ENCODE results near the gene PEX7. TPM values are rescaled to one million over a fixed set of nuclear protein-coding genes. Genes with fewer than 3 reads are reported as not detected.
A peak's percentile ranks its signal among the peaks of the same experiment; 100 is the strongest.

PEX7 gene, protein sequence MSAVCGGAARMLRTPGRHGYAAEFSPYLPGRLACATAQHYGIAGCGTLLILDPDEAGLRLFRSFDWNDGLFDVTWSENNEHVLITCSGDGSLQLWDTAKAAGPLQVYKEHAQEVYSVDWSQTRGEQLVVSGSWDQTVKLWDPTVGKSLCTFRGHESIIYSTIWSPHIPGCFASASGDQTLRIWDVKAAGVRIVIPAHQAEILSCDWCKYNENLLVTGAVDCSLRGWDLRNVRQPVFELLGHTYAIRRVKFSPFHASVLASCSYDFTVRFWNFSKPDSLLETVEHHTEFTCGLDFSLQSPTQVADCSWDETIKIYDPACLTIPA
- total RNA-seq: 10 to 100 TPM in 1 of 2 donors, 1 to 10 TPM in 1; 9.0 to 11.0 TPM
- long read RNA-seq, transcript PEX7-201 (10 exons, 1,464 nt): major isoform, 5 of 6 reads
- long read RNA-seq, partial matches to known transcripts: 0 of 6 reads
- long read RNA-seq, other reads (novel, unspliced or antisense): 1 of 6 reads

DNA sequence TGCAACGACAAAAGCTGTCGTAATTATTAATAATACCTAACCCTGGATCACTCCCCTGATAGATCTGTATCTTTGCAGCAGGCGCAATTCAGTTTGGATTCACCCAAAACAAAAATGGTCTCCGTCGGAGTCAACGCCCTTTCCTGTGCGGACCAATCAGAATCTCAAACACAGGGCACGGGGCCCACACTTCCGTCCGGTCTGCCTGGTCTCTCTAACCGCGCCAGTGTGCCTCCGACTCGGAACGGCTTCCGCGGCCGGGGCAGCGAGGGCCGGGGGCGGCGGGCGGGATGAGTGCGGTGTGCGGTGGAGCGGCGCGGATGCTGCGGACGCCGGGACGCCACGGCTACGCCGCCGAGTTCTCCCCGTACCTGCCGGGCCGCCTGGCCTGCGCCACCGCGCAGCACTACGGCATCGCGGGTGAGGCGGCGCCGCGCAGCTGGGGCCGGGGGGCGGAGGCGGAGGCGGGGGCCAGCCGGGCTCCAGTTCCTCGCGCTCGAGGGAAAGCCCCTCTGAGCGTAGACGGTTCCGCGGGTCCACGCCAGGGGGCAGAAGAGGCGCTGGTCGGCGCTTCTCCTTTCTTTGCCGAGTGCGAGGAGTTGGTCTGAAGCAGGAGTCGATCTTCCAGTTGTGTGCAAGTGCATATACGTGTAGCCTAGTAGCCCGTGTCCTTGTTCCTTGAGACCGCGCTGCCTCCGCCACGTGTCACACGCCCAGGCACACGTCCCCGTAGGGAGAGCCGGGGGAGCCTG is at the start of gene PEX7:
Gene PEX7 (plus strand): TSS at position 217 of the 752 bp plus-strand sequence. CDS start 74 bp downstream, at position 291.
- DNase-seq (peak; percentile 91), ATAC-seq (peak; percentile 94)
- intact Hi-C loops (cut with DNase I, micrococcal nuclease): no loop called here

DNA sequence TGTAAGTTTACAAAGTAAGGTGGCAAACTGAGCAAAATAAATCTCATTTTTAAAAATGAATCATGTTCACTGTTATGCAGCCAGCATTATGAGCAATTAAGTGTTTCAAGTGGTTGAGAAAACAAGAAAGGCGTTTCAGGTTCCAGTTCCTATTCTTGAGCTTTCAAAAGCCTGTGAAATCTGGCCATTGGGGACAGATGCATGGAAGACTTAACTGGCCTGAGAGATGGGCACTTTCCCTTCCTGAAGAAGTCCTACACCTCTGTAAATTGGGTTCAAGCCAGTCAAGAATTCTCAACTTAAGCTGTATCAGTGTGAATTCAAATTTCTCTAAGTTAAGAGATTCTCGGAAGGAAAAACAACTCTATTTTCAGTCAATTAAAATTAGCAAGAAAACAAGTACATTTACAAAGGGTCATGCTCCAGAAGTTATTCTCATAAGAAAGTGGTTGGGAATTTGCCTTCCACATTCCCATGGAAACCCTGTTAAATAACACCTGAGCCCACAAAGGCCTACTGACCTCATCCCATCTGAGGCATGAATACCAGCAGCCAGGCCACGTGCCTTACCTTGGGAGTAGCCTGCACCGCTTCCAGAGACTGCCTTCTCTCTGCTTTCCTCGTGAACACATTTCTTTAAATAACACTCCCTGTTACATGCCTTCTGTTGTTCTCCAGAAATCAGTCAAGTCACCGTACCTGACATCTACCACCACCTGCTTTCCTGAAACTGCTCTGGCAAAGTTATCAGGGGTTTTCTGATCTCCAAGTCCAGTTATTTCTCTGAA is 49.5 kb upstream of the PEX7 start:
- no peak for ATAC-seq
- intact Hi-C loops (cut with DNase I, micrococcal nuclease): no loop called here
- no peak for DNase-seq

DNA sequence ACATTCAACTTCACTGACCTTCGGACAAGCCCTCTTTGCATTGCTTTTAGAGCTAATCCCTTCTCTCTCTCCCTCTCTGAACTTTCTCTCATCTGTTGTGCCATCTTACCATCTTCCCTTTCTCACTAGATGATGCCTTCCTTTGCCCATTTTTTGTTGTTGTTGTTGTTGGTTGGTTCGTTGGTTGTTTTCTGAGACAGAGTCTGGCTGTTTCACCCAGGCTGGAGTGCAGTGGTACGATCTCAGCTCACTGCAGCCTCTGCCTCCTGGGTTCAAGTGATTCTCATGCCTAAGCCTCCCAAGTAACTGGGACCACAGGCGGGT is 49.0 kb upstream of the PEX7 start:
- intact Hi-C loops (cut with DNase I, micrococcal nuclease): no loop called here
- ATAC-seq (no peak), DNase-seq (no peak)

DNA sequence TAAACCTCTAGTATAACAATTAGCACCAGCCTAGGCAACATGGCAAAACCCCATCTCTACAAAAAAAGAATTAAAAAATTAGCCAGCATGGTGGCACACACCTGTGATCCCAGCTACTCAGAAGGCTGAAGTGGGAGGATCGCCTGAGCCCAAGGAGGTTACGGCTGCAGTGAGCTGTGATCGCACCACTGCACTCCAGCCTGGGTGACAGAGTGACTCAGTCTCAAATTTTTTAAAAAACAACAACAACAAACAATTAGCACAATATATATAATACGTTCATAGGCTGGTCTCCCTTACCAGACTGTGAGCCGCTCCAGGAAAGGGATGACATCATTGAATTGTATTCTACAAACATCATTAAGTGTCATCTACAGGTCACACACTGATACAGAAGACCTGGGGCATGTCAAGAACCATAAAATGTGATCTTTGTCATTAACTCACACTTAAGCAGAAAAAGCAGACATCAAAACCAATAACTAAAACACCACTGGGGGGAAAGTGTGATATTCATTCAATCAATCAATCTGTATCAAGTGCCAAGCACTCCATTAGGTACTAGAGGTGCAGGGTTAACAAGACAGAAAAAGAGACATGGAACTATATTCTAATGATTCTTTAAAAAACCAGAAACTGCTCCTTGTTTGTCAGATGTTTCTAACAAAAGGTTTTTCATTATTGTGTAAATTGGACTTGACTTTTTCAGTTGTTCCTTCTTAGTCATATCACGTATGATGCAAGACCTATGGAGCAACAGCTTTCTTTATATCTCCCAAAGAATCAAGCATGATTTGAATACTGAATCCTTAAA is 48.0 kb upstream of the PEX7 start:
- intact Hi-C loops (cut with DNase I, micrococcal nuclease): no loop called here
- peak; percentile 48 for ATAC-seq
- DNase-seq: no peak

DNA sequence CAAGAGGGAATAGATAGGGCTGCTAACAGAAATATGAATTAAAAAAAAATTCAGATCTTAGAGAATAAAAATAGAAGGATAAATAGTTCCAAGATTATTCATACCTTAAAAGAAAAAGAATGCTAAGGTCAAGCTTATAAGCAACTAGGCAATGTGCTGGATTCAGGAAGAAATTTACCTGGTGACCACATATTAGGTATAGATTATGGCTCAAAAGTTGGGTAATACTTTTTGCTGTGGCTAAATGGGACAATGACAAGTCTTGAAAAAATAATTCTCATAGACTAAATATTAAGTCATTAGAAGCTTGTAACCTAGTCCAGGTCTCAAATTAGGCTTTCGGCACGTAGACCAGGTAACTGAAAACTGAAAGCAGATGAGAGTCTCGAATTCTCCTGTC is 47.3 kb upstream of the PEX7 start:
- no peak for DNase-seq
- ATAC-seq: no peak

DNA sequence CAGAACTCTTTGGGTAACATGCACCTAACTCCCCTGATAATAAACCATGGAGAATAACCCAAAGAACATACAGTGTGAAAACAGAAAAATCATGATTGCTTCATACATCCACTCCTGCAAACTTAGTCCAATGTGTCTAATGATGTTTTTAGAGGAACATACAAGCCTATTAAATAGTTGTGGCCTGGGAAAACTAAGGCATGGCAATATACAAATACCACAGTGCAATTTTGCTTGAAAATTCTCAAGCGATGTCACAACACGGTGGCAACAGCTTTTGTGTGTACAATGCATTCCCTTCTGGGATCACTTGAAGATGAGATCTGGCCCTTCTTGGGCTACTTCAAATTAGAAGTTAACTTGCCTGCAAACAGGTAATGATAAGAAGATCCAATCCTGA is 46.8 kb upstream of the PEX7 start:
- intact Hi-C loops (cut with DNase I, micrococcal nuclease): no loop called here
- DNase-seq: no peak
- no peak for ATAC-seq

More for the DNA sequence above, 47.3 kb upstream of the PEX7 start:
- intact Hi-C loops (cut with DNase I, micrococcal nuclease): no loop called here

DNA sequence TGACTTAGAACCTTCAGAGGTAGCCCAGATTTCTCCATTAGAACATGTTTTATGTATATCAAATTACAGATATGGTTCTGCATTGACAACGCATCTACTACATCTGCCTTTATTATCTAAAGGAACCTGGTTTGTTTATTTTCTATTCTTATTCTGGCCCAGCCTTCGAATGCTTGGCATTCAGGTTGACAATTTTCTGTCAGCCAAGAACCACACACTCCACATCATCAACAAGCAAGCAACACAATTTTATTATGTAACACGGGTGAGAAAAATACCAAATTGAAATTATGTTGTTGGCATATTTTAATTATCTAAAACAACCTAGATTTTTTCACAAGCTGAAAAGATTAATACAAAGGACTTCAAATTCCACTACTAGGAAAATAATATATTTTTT is 44.7 kb upstream of the PEX7 start:
- ATAC-seq (no peak), DNase-seq (no peak)
- intact Hi-C loops (cut with DNase I, micrococcal nuclease): no loop called here

DNA sequence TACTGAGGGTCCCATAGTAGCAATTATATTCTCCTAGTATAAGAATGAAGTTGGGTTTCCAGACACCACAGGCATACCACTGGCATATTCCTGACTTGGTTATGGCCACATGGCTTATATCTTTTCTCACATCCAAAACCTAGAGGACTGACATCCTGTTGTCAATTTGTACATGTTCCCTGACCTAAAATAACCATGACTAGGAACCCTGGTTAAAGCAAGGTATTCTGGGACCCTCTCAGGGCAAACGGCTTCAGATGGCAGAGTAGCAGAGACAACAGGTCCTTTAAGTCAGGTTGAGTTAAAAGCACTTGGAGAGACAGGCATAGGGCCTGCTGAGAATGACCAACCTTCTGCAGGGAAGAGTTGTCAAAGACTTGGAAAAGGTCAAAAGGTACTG is 42.7 kb upstream of the PEX7 start:
- ATAC-seq (no peak), DNase-seq (no peak)
- intact Hi-C loops (cut with DNase I, micrococcal nuclease): no loop called here

DNA sequence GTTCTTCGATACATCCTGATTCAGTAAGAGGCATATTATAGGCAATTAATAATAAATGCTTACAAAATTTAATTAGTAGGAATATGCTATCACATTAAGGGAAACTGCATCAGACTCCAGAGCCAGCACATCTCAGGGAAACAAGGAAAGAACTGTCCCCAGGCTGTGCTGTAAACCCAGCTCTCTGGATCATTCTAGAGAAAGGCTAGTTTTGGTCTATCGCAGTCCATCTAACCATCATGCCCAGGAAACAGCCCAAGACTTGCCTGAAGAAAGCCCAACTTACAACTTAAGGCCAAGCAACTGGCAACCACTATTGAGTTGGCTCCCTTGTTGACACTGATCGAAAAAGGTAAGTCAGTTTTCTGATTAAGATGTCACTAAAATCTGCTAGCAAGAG is 41.4 kb upstream of the PEX7 start:
- intact Hi-C loops (cut with DNase I, micrococcal nuclease): no loop called here
- DNase-seq (no peak), ATAC-seq (no peak)

DNA sequence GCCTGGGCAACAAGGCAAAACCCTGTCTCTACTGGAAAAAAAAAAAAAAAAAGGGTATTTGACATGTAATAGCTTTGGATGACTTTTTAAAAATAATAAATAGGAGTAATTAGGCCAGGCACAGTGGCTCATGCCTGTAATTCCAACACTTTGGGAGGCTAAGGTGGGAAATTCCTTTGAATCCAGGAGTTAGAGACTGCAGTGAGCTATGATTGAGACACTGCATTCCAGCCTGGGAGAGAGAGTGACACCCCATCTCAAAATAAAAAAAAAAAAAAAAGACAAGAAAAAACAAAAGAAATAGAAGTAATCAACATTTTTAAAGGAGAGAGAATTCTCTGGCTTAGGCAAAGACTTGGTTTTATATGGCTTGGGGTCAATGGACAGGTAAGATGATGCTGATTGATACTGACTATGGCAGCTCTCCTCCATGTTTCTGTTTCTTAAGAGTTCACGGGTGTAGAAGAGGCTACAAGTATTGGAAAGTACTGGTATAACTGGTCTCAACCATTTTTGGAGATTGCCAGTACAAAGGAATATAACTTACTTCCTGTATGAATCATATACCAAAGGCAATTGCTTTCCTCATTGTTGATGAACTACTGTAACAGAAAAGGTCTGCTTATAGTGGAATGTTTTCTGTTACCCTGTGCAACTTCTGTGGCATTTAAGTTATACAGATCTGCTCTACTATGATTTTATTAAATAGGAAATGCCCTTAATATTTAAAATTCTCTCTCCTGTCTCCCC is 40.2 kb upstream of the PEX7 start:
- ATAC-seq (peak; percentile 76), DNase-seq (no peak)
- intact Hi-C loops (cut with DNase I, micrococcal nuclease): no loop called here

DNA sequence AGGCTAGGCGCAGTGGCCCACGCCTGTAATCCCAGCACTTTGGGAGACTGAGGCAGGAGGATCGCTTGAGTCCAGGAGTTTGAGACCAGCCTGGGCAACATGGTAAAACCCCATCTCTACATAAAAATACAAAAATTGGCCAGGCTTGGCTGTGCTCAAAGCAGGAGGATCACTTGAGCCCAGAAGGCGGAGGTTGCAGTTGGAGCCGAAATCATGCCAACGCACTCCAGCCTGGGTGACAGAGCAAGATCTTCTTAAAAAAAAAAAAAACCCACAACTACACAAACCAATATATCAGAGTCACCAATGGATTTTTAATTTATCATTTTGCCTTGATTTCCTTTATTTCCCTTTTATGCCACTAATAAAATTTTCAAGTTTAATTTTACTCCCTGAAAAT is 39.4 kb upstream of the PEX7 start:
- ATAC-seq: no peak
- no peak for DNase-seq
- intact Hi-C loops (cut with DNase I, micrococcal nuclease): no loop called here

DNA sequence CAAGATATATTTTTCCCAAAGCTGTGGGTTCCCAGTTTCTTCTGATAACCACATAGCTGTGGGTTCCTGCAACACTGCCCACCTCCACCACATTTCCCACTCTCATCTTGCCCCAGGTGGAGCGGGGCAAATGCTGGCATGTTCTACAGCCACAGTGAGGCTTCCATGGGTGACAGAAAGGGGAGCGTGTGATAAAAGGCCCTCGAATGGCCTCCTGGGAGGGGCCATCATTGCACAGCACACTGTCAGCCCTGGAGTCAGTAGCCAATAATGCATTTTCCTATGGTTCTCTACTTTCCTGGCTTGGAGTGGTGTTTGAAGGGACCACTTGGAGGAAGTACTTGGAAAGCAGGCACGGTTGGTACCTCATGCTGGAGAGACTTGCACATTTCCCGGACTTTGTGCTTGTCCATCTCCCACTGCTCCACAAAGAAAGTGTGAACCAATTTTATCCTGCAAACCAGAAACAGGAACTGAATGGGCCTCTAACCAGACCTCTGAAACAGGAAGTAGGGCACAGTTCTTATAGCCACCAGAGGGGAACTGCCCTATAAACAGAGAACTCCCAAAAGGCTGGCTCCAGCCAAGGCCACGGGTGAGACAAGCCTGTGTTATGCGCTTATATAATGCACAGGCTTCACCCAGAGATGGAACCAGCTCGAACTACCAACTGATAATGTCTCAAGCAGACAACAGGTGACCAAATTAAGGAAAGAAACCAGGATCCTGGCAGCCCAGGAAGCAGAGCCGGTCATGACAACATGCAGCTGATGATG is 38.7 kb upstream of the PEX7 start:
- peak in 1 of 2 donors; percentile 45 for DNase-seq
- intact Hi-C loops (cut with DNase I, micrococcal nuclease): no loop called here
- peak; percentile 66 for ATAC-seq

DNA sequence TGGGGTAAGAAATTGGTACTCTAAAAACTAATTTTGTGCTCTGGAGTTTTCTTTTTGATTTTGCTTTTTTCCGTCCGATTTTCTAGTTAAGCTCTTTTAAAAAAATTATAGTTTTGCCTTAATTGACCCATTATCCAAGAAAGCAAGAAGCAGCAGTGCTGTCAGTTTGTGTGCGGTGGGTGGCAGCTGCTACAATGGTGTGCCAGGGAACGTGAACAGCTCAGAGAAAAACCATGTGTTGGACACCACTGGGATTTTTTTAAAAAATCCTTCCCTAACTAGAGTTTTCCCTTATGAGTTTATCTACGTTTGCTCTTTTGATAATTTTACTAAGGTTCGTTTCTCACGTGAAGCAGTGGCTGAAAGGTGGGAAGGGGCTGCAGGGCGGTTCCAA is 38.1 kb upstream of the PEX7 start:
- no peak for DNase-seq

DNA sequence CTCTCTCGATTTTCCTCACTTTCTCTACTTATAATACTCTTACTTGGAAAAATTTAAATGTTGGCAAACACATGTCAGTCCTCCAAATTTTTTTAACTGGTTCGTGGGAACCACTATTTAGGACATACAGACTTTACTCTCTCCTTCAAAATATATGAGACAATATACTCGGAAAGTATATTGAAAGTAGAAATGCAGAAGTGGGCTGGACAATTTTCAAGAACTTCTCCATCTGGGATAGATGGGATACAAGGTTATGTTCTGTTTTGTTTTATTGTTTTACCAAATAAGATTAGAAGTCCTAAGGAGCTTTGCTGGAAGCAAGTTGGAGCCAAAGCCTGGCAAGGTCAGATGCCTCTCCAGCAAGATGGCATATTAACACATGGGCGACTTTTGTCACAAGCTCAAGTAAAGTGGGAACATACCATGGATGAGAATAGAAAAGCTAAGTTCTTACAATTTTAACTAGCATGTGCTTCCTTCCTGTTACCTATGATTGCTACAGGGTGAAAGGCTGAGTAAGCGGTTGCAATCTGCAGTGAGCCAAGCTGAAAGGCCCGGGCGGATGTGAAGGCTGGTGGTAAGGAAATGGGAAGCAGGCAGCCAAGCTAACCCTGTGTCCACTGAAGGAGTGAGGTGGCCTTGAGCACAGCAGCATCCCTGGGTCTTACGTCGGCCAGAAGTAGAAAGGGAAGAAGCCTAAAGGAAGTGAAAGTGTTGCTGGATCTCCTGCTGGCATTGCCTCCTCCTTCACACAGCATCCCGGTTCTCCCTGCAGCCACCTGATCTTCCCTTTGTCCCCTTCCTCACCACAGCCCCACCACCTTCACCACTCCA is 37.3 kb upstream of the PEX7 start:
- ATAC-seq: peak; percentile 52
- intact Hi-C loops (cut with DNase I, micrococcal nuclease): no loop called here
- peak; percentile 57 to 59 for DNase-seq

More for the DNA sequence above, 38.1 kb upstream of the PEX7 start:
- intact Hi-C loops (cut with DNase I, micrococcal nuclease): no loop called here
- ATAC-seq: no peak

DNA sequence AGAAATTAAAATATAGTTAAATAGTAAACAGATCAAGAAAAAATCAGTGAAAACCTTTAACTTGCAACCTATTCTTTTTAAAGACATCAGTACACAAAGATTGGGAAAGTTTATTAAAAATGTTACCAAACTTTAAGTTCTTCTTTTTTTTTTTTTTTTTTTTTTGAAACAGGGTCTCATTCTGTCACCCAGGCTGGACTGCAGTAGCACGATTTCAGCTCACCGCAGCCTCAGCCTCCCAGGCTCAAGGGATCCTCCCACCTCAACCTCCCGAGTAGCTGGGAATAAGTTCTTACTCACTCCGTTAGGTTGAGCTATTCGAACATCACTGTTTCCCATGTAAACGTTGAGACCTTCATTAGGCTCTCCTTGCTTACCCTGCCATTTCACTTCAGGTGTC is 35.7 kb upstream of the PEX7 start:
- DNase-seq: no peak
- no peak for ATAC-seq
- intact Hi-C loops (cut with DNase I, micrococcal nuclease): no loop called here

DNA sequence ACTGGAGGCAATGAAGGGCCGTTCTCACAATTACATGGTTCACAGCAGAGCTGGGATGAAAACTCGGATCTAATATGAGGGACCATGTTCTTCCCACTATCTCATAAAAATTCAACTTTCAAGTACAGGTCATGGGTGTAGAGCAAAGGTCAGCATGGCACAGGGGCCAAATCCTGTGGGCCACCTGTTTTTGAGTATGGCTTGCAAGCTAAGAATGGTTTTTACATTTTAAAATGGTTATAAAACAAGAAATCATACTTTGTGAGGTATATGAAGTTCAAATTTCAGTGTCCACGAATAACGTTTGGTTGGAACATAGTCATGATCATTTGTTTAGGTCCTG is 34.7 kb upstream of the PEX7 start:
- intact Hi-C loops (cut with DNase I, micrococcal nuclease): no loop called here
- no peak for ATAC-seq

More for the DNA sequence above, 34.7 kb upstream of the PEX7 start:
- DNase-seq: no peak

All from left colon (tissue), 2 donors.